Activated T-cell treated with anti-CD3 and anti-CD28 coated beads, Interleukin-2, amount 50 U/mL, for 4 hours (primary cell): Measurements from ENCODE around the gene AP1S3. TPM values are rescaled to one million over a fixed set of nuclear protein-coding genes. Genes with fewer than 3 reads are reported as not detected.
A peak's percentile ranks its signal among the peaks of the same experiment; 100 is the strongest.

Experiments used
- ATAC-seq, 2 donors: fragments of 200-7000 bp; cut with Tn5 transposase; one replicate each; pipeline ENCODE4 v1.10.0; 2021
- DNase-seq: peaks from one replicate; pipeline ENCODE4 v3.0.0-alpha.2; 2020
- H3K27me3 Mint-ChIP-seq: one replicate; pipeline ENCODE4 v1.8.0; 2021; ENCODE audit warnings: low read depth, mixed read lengths
- H3K36me3 Mint-ChIP-seq: one replicate; pipeline ENCODE4 v1.8.0; 2022; ENCODE audit warnings: mixed read lengths; ENCODE audit not compliant: insufficient read depth
- H3K4me1 Mint-ChIP-seq: one replicate; pipeline ENCODE4 v1.8.0; 2021; ENCODE audit warnings: low read depth, mixed read lengths
- H3K4me3 Mint-ChIP-seq: one replicate; pipeline ENCODE4 v1.8.0; 2021; ENCODE audit warnings: mild to moderate bottlenecking, moderate library complexity, mixed read lengths
- H3K9me3 Mint-ChIP-seq: one replicate; pipeline ENCODE4 v1.8.0; 2021; ENCODE audit warnings: mixed read lengths
- total RNA-seq, 3 donors: library from RNA; stranded (reverse); gene quantifications; one replicate each; pipeline ENCODE4 v1.2.1, GENCODE V29; 2021

The AP1S3 gene
- total RNA-seq, 3 donors from 2014 or later, result 18.0 to 19.9 (median 18.4) TPM

- ATAC-seq (no peak), DNase-seq (no peak)
- Mint-ChIP-seq H3K4me1 (peaks cover 21% of the 10 kb centered on the region), H3K4me3 (no peak overlapping the region), H3K36me3 (no peaks in the 10 kb centered on the region), H3K27me3 (no peaks in the 10 kb centered on the region), H3K9me3 (no peaks in the 10 kb centered on the region)
Observed at GRCh38 chr2:223863491-223863890, 26.1 kb upstream of the AP1S3 start.

DNA sequence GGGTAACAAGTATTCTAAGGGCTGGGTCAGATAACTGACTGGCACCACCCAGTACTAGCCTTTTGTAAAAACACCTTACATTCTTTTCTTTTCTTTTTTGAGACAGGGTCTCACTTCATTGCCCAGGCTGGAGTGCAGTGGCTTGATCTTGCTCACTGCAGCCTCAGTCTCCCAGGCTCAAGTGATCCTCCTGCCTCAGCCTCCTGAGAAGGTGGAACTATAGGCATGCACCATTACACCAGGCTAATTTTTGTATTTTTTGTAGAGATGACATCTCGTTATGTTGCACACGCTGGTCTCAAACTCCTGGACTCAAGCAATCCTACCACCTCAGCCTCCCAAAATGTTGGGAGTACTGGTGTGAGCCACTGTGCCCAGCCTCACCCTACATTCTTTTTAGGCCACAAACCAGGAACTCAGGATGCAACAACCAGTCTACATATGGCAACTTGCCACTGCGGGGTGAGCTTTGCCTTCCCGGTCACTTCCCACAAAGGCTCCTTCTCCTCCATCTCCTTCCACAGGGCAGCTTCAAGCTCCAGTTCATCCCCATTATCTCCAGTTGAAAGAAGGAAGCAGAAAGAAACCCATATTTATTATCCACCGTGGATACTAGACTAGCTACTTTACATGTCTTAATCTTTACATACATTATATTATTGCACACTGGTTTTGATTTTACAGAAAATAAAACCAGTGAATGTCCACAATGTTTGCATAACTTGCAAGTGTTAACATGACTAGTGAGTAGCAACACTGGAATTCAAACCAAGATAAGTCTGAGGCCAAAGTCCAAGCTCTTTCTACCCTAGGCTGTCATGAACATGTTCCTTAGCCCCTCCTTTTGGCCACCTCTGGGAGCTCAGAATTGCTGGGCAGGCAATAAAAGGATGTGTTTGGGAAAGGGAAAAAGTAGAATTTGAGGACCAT lies 23.7 kb upstream of the AP1S3 start:
- H3K9me3 Mint-ChIP-seq, result no peaks in the 10 kb centered on the region
- H3K4me3 Mint-ChIP-seq, result no peak overlapping the region
- no peak for DNase-seq
- no peaks in the 10 kb centered on the region for H3K27me3 Mint-ChIP-seq
- H3K36me3 Mint-ChIP-seq, result no peaks in the 10 kb centered on the region
- peaks cover 15% of the 10 kb centered on the region for H3K4me1 Mint-ChIP-seq
- no peak for ATAC-seq

DNA sequence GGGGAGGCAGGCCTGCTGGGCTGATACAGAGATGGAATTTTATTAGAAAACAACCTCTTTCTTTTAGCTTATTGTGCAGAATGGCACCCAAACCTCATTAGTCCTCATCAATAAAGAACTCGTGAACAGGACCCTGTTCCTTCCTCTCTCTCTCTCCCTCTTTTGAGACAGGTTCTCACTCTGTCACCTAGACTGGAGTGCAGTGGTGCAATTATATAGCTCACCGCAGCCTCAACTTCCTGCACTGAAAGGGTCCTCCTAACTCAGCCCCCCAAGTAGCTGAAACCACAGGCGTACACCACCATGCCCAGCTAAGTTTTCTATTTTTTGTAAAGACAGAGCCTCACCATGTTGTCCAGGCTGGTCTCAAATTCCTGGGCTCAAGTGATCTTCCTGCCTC lies 21.7 kb upstream of the AP1S3 start:
- DNase-seq (no peak), ATAC-seq (no peak)
- no peaks in the 10 kb centered on the region for H3K36me3 Mint-ChIP-seq
- H3K4me1 Mint-ChIP-seq, result no peaks in the 10 kb centered on the region
- no peak overlapping the region for H3K4me3 Mint-ChIP-seq
- no peaks in the 10 kb centered on the region for H3K27me3 Mint-ChIP-seq
- H3K9me3 Mint-ChIP-seq, result no peaks in the 10 kb centered on the region

DNA sequence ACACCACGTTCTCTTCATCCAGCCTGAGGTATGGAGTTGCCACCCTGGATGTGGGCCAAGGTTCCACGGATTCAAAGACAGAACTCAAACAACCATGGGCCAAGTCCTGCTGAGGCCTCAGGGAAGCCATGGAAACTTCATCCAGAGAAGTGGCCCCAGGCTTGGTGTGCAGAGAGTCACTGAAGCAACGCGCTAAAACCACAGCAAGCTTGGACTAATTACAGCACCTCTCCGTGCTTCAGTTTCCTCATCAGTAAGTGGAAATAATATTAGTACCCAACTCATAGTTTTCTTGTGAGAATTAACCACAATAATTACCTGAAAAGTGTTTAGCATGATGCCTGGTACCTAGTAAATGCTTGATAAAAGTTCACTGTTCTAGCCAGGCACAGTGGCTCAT lies 19.2 kb upstream of the AP1S3 start:
- no peaks in the 10 kb centered on the region for H3K4me1 Mint-ChIP-seq
- H3K36me3 Mint-ChIP-seq, result no peaks in the 10 kb centered on the region
- no peaks in the 10 kb centered on the region for H3K27me3 Mint-ChIP-seq
- H3K9me3 Mint-ChIP-seq, result no peaks in the 10 kb centered on the region
- H3K4me3 Mint-ChIP-seq, result no peak overlapping the region
- no peak for ATAC-seq
- no peak for DNase-seq

DNA sequence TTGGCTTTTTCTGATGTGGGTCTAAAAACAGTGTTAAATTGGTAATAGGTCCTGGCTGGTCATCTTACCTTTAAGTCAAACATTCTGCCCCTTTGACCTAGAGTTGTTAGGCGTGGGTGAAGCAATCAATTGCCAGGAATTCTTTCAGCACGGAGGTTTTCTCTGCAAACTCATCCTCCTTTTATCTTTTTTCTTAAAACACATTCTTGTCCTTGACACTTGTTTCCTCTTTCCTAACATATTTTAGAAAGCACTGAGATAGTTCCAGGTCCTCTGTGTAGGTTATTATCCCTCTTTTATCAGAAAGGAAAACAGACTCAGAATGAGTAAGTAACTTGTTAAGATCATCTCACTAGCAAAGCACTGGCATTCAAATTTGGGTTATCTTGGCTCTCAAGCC lies 18.6 kb upstream of the AP1S3 start:
- H3K4me1 Mint-ChIP-seq, result peaks cover 4% of the 10 kb centered on the region
- no peak for DNase-seq
- no peak for ATAC-seq
- H3K9me3 Mint-ChIP-seq, result no peaks in the 10 kb centered on the region
- no peak overlapping the region for H3K4me3 Mint-ChIP-seq
- H3K36me3 Mint-ChIP-seq, result peaks cover 2% of the 10 kb centered on the region
- no peaks in the 10 kb centered on the region for H3K27me3 Mint-ChIP-seq

DNA sequence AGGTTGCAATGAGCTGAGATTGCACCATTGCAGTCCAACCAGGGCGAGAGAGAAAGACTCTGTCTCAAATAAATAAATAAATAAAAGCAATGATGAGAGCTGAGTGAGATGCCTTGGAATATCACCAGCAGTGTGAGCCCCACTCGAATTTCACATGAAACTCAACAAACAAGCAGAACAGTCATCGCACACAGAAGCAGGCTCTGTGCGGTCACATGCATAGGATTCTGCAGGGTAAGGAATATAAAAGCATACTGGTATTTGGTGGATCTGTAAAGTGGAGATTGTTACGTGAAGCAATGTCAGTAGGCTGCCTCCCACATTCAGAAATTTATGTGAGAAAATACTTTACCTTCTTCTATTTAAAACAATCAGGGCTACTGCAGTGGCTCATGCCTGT lies 18.0 kb upstream of the AP1S3 start:
- H3K27me3 Mint-ChIP-seq, result no peaks in the 10 kb centered on the region
- H3K9me3 Mint-ChIP-seq, result no peaks in the 10 kb centered on the region
- H3K4me1 Mint-ChIP-seq, result peaks cover 6% of the 10 kb centered on the region
- ATAC-seq, result no peak
- no peak for DNase-seq
- peaks cover 4% of the 10 kb centered on the region for H3K36me3 Mint-ChIP-seq
- no peak overlapping the region for H3K4me3 Mint-ChIP-seq

- Mint-ChIP-seq H3K4me3 (no peak overlapping the region), H3K27me3 (no peaks in the 10 kb centered on the region), H3K9me3 (peaks cover under 1% of the 10 kb centered on the region), H3K36me3 (peaks cover 6% of the 10 kb centered on the region), H3K4me1 (peaks cover 6% of the 10 kb centered on the region)
- DNase-seq, result no peak
- no peak for ATAC-seq
Observed at GRCh38 chr2:223854741-223855140, 17.4 kb upstream of the AP1S3 start.

DNA sequence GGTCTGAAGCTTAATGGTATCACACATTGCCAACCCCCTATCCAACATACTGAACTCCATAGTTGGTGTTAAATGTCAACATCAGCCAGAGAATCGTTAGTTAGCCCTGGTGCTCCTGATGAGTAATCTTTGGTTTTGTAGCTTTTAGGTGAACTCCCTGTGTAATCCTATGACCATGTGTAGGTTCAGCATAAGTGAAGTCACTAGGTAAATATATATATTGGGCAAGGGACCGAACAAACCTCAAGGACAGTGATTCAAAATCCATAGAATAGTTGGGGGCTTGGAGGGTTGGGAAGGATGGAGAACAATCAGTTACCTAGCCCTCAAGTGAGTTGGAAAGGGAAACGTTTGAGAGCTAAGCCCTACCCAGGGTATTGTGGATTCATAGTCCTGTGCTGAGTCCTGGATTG lies 16.0 kb upstream of the AP1S3 start:
- Mint-ChIP-seq H3K36me3 (peaks cover 16% of the 10 kb centered on the region), H3K4me1 (peaks cover 6% of the 10 kb centered on the region), H3K27me3 (no peaks in the 10 kb centered on the region), H3K9me3 (peaks cover 9% of the 10 kb centered on the region), H3K4me3 (no peak overlapping the region)
- no peak for ATAC-seq
- no peak for DNase-seq

DNA sequence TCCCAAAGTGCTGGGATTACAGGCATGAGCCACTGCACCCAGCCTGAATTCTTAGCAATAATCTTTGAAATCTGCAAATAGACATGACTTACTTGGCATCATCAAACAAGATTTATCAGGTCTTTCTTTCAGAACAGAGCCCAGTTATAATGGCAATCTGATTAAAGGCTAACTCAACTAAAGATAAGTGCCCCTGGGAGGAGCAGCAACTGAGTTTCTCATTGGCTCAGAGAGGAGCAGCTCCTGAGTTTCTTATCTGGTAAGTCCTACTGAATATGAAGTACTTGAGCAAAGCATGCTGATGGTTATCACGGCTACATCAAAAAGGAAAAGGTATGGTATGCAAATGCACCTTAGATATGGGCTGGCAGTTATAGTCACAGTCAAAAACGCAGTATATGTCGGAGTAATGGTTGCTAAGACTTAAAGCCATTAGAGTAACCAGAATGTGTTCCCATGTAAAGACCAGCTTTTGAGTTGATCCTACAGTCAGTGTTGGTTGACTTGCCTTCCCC lies 15.0 kb upstream of the AP1S3 start:
- Mint-ChIP-seq H3K9me3 (peaks cover 9% of the 10 kb centered on the region), H3K4me3 (no peak overlapping the region), H3K27me3 (no peaks in the 10 kb centered on the region), H3K36me3 (peaks cover 20% of the 10 kb centered on the region), H3K4me1 (peaks cover 12% of the 10 kb centered on the region)
- DNase-seq (no peak), ATAC-seq (no peak)

- Mint-ChIP-seq H3K36me3 (peaks cover 22% of the 10 kb centered on the region), H3K4me3 (no peak overlapping the region), H3K9me3 (peaks cover 9% of the 10 kb centered on the region)
Observed at GRCh38 chr2:223847410-223847809, 10.0 kb upstream of the AP1S3 start.

DNA sequence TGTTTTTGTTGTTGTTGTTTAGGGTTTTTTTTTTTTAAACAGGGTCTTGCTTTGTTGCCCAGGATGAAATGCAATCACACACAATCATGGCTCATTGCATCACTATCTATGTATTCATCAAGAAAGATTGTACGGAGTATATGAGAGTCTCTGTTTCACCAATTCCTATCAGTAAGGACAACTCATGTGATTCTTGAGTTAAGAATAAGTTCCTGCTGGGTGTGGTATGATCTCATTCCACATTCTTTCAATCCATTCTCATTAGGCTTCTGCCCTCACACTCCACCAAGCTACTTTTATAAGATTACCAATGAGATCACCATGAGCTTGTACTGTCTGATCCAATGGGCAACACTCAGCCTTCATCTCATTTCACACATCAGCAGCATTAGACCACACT lies 9.1 kb upstream of the AP1S3 start:
- H3K9me3 Mint-ChIP-seq, result peaks cover 9% of the 10 kb centered on the region
- H3K27me3 Mint-ChIP-seq, result no peaks in the 10 kb centered on the region
- H3K4me1 Mint-ChIP-seq, result peaks cover 17% of the 10 kb centered on the region
- H3K4me3 Mint-ChIP-seq, result no peak overlapping the region
- ATAC-seq, result no peak
- H3K36me3 Mint-ChIP-seq, result peaks cover 22% of the 10 kb centered on the region
- no peak for DNase-seq

More at GRCh38 chr2:223847410-223847809, 10.0 kb upstream of the AP1S3 start:
- Mint-ChIP-seq H3K27me3 (no peaks in the 10 kb centered on the region), H3K4me1 (peaks cover 17% of the 10 kb centered on the region)
- ATAC-seq, result no peak
- DNase-seq, result no peak

- DNase-seq (no peak), ATAC-seq (no peak)
- Mint-ChIP-seq H3K36me3 (no peaks in the 10 kb centered on the region), H3K4me1 (peaks cover 4% of the 10 kb centered on the region), H3K27me3 (no peaks in the 10 kb centered on the region), H3K4me3 (no peak overlapping the region), H3K9me3 (no peaks in the 10 kb centered on the region)
Observed at GRCh38 chr2:223841436-223842190, 4.2 kb upstream of the AP1S3 start.

- peaks cover 12% of the 10 kb centered on the region for H3K4me1 Mint-ChIP-seq
- peaks cover 3% of the 10 kb centered on the region for H3K36me3 Mint-ChIP-seq
- peak overlapping the region; percentile 88 for H3K4me3 Mint-ChIP-seq
- DNase-seq (no peak), ATAC-seq (no peak)
- no peaks in the 10 kb centered on the region for H3K27me3 Mint-ChIP-seq
- H3K9me3 Mint-ChIP-seq, result no peaks in the 10 kb centered on the region
Observed at GRCh38 chr2:223835701-223836532, 1.5 kb downstream of the AP1S3 start.

- ATAC-seq (no peak), DNase-seq (no peak)
- H3K36me3 Mint-ChIP-seq, result peaks cover 6% of the 10 kb centered on the region
- no peaks in the 10 kb centered on the region for H3K9me3 Mint-ChIP-seq
- H3K4me1 Mint-ChIP-seq, result peaks cover 12% of the 10 kb centered on the region
- no peaks in the 10 kb centered on the region for H3K27me3 Mint-ChIP-seq
- H3K4me3 Mint-ChIP-seq, result no peak overlapping the region
Observed at GRCh38 chr2:223834431-223834830, 3.0 kb downstream of the AP1S3 start.
